ENCODE results near the gene TNFAIP3.

The TNFAIP3 gene

DNA sequence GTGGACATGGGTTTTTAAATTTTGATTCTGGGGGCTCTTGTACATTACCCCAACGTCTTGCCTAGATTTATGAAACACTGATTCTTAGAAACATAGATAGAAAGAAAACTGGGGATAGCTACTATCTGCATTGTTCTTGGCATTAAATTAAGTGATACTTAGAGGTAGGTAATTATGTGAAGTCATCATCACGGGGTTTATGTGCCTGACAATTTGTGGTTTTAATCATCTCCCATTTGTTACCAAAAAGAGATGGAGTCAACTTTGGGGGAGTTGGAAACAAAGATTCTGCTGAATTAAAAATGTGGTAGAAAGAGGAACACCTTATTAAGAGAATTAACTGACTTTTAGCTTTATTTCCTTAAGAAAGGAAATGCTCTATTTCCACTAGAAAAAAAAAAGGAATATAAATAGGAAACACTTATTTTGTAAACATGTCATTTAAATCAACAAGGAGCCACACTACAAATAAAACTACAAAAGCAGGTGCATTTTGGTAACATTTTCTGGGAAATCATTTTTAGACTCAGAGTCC, 5.6 kb downstream of the TNFAIP3 start:
- H3F3A ChIP-seq (ENCODE audit: insufficient read depth): 0 out of 2 replicates have a peak, but pooled peaks cover 3% of the 10 kb centered on the region
- H2AFZ ChIP-seq (ENCODE audit: low read depth, low read length, severe bottlenecking): no peak overlapping the region
- no peak overlapping the region for H3K4me3 ChIP-seq (ENCODE audit: insufficient read depth, low read length, poor library complexity, severe bottlenecking)
- H3K9me3 ChIP-seq (ENCODE audit: insufficient read depth, low read length): no peaks in the 10 kb centered on the region
- H3K36me3 ChIP-seq (ENCODE audit: low read length): peaks cover 17% of the 10 kb centered on the region
- no peak overlapping the region for H3K9ac ChIP-seq (ENCODE audit: low read length)
- no peaks in the 10 kb centered on the region; the same call in 1 of the 2 replicates for H4K20me1 ChIP-seq (ENCODE audit: low read depth, low read length)
- no peaks in the 10 kb centered on the region for H3K9me2 ChIP-seq (replicated peaks; ENCODE audit: insufficient read depth, low read length)
- no peak for TF ChIP-seq EZH2phosphoT487 (conservative IDR thresholded peaks at IDR 0.05; ENCODE audit: low read length)
- TF ChIP-seq, protein P1, sequence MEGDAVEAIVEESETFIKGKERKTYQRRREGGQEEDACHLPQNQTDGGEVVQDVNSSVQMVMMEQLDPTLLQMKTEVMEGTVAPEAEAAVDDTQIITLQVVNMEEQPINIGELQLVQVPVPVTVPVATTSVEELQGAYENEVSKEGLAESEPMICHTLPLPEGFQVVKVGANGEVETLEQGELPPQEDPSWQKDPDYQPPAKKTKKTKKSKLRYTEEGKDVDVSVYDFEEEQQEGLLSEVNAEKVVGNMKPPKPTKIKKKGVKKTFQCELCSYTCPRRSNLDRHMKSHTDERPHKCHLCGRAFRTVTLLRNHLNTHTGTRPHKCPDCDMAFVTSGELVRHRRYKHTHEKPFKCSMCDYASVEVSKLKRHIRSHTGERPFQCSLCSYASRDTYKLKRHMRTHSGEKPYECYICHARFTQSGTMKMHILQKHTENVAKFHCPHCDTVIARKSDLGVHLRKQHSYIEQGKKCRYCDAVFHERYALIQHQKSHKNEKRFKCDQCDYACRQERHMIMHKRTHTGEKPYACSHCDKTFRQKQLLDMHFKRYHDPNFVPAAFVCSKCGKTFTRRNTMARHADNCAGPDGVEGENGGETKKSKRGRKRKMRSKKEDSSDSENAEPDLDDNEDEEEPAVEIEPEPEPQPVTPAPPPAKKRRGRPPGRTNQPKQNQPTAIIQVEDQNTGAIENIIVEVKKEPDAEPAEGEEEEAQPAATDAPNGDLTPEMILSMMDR (IDR thresholded peaks at IDR 0.05; ENCODE audit: insufficient read depth, low read length, poor library complexity, severe bottlenecking): no peak
- H3K27ac ChIP-seq (ENCODE audit: low read depth, low read length): no peak overlapping the region; the same call in 1 of the 2 replicates
- H3K27me3 ChIP-seq (ENCODE audit: low read length): no peaks in the 10 kb centered on the region
- H3K79me2 ChIP-seq (ENCODE audit: insufficient read depth, low read length): peaks cover 23% of the 10 kb centered on the region
- peak overlapping the region; percentile 42 for H3K4me2 ChIP-seq (ENCODE audit: low read depth, low read length, poor library complexity, severe bottlenecking)

DNA sequence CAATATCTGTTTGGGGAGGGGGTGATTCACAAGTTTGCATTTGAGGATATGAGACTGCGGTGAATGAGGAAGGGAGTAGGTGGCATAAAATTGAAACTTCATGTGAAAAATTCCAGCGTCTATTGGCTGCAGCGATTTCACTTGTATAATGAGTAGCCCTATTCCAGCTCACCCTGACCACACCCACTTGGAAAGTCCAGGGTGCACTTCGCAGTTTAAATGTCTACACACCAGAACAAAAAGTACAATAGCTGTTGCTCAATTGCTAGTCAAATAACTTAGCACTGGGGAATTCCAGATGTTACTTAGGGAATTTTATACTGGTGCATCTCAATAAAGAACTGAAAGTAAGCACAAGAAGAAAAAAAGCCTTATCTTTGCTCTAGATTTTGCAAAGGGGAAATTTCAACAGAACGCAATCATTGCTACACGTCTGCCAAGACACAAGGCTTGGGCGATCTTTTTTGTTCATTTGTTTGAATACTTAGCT, 6.3 kb downstream of the TNFAIP3 start:
- no peak overlapping the region for H3K9ac ChIP-seq (ENCODE audit: low read length)
- no peaks in the 10 kb centered on the region for H3K27me3 ChIP-seq (ENCODE audit: low read length)
- H3K79me2 ChIP-seq (ENCODE audit: insufficient read depth, low read length): peaks cover 17% of the 10 kb centered on the region
- H4K20me1 ChIP-seq (ENCODE audit: low read depth, low read length): no peaks in the 10 kb centered on the region; the same call in 1 of the 2 replicates
- 0 out of 2 replicates have a peak, but pooled peaks cover 3% of the 10 kb centered on the region for H3F3A ChIP-seq (ENCODE audit: insufficient read depth)
- no peak overlapping the region for H3K4me3 ChIP-seq (ENCODE audit: insufficient read depth, low read length, poor library complexity, severe bottlenecking)
- H3K9me3 ChIP-seq (ENCODE audit: insufficient read depth, low read length): no peaks in the 10 kb centered on the region
- no peak overlapping the region for H2AFZ ChIP-seq (ENCODE audit: low read depth, low read length, severe bottlenecking)
- TF ChIP-seq, protein P1 (IDR thresholded peaks at IDR 0.05; ENCODE audit: insufficient read depth, low read length, poor library complexity, severe bottlenecking): no peak
- no peak for TF ChIP-seq EZH2phosphoT487 (conservative IDR thresholded peaks at IDR 0.05; ENCODE audit: low read length)
- peak overlapping the region; percentile 35; the same call in 1 of the 2 replicates for H3K27ac ChIP-seq (ENCODE audit: low read depth, low read length)
- H3K36me3 ChIP-seq (ENCODE audit: low read length): peaks cover 20% of the 10 kb centered on the region
- peak overlapping the region; percentile 42 for H3K4me2 ChIP-seq (ENCODE audit: low read depth, low read length, poor library complexity, severe bottlenecking)
- H3K9me2 ChIP-seq (replicated peaks; ENCODE audit: insufficient read depth, low read length): no peaks in the 10 kb centered on the region

DNA sequence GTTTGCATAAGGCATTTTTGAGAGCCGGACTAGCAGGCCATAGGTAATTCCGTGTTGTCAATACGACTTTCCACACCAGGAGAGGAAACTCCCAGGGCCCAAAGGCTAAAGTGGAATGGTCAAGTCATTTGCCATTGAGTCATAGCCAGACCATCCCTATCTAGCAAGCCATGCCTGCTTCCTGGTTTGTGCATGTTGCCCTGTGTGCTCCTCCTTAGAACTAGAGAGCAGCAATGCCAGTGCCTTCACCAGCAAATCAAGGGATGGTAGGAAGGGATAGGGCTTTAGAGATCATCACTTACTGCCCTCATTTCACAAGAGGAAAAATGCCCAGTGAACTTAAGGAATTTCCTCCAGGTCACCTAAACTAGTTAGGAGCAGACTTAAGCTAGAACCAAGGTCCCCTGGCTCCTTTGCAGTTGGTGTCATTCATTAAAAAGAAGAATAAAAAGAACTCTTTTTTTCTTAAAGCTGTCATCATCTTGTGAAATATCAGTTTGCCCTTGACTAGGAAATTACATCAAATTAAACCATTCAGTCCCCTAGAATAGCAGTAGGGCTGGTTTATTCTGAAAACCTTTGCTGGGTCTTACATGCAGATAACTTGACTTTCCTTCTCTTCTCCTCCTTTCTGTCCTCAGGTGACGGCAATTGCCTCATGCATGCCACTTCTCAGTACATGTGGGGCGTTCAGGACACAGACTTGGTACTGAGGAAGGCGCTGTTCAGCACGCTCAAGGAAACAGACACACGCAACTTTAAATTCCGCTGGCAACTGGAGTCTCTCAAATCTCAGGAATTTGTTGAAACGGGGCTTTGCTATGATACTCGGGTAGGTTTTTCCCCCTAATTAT, 7.4 kb downstream of the TNFAIP3 start:
- H4K20me1 ChIP-seq (ENCODE audit: low read depth, low read length): no peaks in the 10 kb centered on the region; the same call in 1 of the 2 replicates
- H3K4me3 ChIP-seq (ENCODE audit: insufficient read depth, low read length, poor library complexity, severe bottlenecking): no peak overlapping the region
- peaks cover 21% of the 10 kb centered on the region for H3K36me3 ChIP-seq (ENCODE audit: low read length)
- H3K9ac ChIP-seq (ENCODE audit: low read length): no peak overlapping the region
- peaks cover 5% of the 10 kb centered on the region for H3K79me2 ChIP-seq (ENCODE audit: insufficient read depth, low read length)
- no peak overlapping the region for H2AFZ ChIP-seq (ENCODE audit: low read depth, low read length, severe bottlenecking)
- H3K9me3 ChIP-seq (ENCODE audit: insufficient read depth, low read length): no peaks in the 10 kb centered on the region
- no peaks in the 10 kb centered on the region for H3K9me2 ChIP-seq (replicated peaks; ENCODE audit: insufficient read depth, low read length)
- H3K27ac ChIP-seq (ENCODE audit: low read depth, low read length): no peak overlapping the region
- TF ChIP-seq EZH2phosphoT487 (conservative IDR thresholded peaks at IDR 0.05; ENCODE audit: low read length): no peak
- TF ChIP-seq, protein P1 (IDR thresholded peaks at IDR 0.05; ENCODE audit: insufficient read depth, low read length, poor library complexity, severe bottlenecking): no peak
- no peak overlapping the region for H3K4me2 ChIP-seq (ENCODE audit: low read depth, low read length, poor library complexity, severe bottlenecking)
- H3K27me3 ChIP-seq (ENCODE audit: low read length): no peaks in the 10 kb centered on the region
- 0 out of 2 replicates have a peak, but pooled peaks cover 3% of the 10 kb centered on the region for H3F3A ChIP-seq (ENCODE audit: insufficient read depth)
